Measurements from ENCODE around the gene CAP1. TPM values are rescaled to one million over a fixed set of nuclear protein-coding genes. Genes with fewer than 3 reads are reported as not detected.

The CAP1 gene
- total and polyA plus RNA-seq, 2 of the 4 experiments (the other 2 are of a cell fraction) = 434 to 756 TPM

DNA sequence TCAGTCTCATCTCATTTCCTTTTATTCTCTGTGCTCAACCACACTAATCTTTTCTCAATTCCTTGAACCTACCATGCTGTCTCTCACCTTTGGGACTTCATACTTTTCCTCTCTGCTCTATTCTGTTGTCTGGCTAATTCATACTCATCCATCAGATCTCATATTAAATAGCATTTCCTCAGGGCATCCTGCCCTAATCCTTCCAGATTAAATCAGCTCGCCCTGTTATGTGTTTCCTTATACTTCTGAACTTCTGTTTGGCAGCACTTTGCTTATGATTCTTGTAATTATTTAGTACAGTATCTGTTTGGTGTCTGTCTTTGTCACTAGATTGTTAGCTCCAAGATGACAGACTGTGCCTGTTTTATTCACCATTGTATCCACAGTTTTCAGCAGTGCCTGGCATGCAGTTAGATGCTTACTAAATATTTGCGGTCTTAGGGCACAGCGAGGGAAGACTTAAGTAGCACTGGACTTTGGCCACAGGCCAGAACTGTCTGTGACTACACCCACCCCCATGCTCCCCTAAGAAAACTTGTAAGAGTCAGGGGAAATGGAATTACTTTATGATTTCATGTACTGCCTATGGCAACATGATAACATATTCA, 9.9 kb upstream of the CAP1 start:
- DNase-seq (peak; percentile 65), ATAC-seq (ENCODE audit: low read depth) (peak; percentile 48)
- no peak overlapping the region for H2BK20ac ChIP-seq (ENCODE audit: low read depth, low read length)
- H3K36me3 ChIP-seq (ENCODE audit: control insufficient read depth, insufficient read depth, low read length) = no peaks in the 10 kb centered on the region
- no peaks in the 10 kb centered on the region for H4K20me1 ChIP-seq (ENCODE audit: insufficient read depth, low read length)
- no peak overlapping the region for H3K4ac ChIP-seq (ENCODE audit: low read depth, low read length)
- H2AK9ac ChIP-seq (replicated peaks; ENCODE audit: low read depth, low read length, poor library complexity) = no peak overlapping the region
- dilution Hi-C loops (cut with HindIII; ENCODE audit: low sequenced_read_pairs, unreplicated experiment) (no loop called here), in situ Hi-C loops (cut with MboI; ENCODE audit: low sequenced_read_pairs) (loop anchor here (5.0 to 10.0 kb wide), 2 partner anchors 48 to 216 kb away; no protein-coding TSS in a partner anchor), intact Hi-C loops (cut with micrococcal nuclease) (no loop called here)
- H3K4me1 ChIP-seq (ENCODE audit: control insufficient read depth, insufficient read depth, low read length) = no peaks in the 10 kb centered on the region; the same call in 1 of the 2 replicates
- no TSS peak for BruUV-seq (replicated peaks)
- peaks cover 3% of the 10 kb centered on the region; the same call in 1 of the 2 replicates for H3K9me3 ChIP-seq (ENCODE audit: control insufficient read depth, insufficient read depth, low read length)
- POLR2A ChIA-PET (ENCODE audit: unreplicated experiment) = interaction anchor here (0.7 kb wide), 1 partner anchor 9 kb away, joined by 3 read pairs; no protein-coding TSS in a partner anchor
- H3K79me1 ChIP-seq (ENCODE audit: low read depth in 1 of 2, low read length in 2 of 2) = no peaks in the 10 kb centered on the region
- no peaks in the 10 kb centered on the region for H3K27me3 ChIP-seq (ENCODE audit: control insufficient read depth, insufficient read depth, low read length)
- no peak overlapping the region for H2AK5ac ChIP-seq (ENCODE audit: low read depth, low read length)
- no peak overlapping the region for H3K4me3 ChIP-seq (ENCODE audit: insufficient read depth, low read depth, low read length)
- no peak overlapping the region for H2BK120ac ChIP-seq (ENCODE audit: low read depth, low read length)
- H3K23ac ChIP-seq (ENCODE audit: low read depth, low read length) = no peak overlapping the region
- H3K9ac ChIP-seq (ENCODE audit: low read depth, low read length) = no peak overlapping the region
- CTCF ChIA-PET = interaction anchor here (0.8 kb wide), 1 partner anchor 57 kb away, joined by 3 read pairs; no protein-coding TSS in a partner anchor
- no peak overlapping the region for H3K4me2 ChIP-seq (ENCODE audit: low read depth, low read length)
- no peak overlapping the region for H4K8ac ChIP-seq (ENCODE audit: low read depth in 2 of 2, low read length in 2 of 2)
- no peaks in the 10 kb centered on the region for H3K9me1 ChIP-seq (ENCODE audit: insufficient read depth, low read length)
- TF ChIP-seq, protein P1, sequence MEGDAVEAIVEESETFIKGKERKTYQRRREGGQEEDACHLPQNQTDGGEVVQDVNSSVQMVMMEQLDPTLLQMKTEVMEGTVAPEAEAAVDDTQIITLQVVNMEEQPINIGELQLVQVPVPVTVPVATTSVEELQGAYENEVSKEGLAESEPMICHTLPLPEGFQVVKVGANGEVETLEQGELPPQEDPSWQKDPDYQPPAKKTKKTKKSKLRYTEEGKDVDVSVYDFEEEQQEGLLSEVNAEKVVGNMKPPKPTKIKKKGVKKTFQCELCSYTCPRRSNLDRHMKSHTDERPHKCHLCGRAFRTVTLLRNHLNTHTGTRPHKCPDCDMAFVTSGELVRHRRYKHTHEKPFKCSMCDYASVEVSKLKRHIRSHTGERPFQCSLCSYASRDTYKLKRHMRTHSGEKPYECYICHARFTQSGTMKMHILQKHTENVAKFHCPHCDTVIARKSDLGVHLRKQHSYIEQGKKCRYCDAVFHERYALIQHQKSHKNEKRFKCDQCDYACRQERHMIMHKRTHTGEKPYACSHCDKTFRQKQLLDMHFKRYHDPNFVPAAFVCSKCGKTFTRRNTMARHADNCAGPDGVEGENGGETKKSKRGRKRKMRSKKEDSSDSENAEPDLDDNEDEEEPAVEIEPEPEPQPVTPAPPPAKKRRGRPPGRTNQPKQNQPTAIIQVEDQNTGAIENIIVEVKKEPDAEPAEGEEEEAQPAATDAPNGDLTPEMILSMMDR (conservative IDR thresholded peaks at IDR 0.05; ENCODE audit: low read depth, low read length) = no peak
- no peak for TF ChIP-seq CEBPB (IDR thresholded peaks at IDR 0.05; ENCODE audit: low read depth, low read length)
- TF ChIP-seq, protein P2, sequence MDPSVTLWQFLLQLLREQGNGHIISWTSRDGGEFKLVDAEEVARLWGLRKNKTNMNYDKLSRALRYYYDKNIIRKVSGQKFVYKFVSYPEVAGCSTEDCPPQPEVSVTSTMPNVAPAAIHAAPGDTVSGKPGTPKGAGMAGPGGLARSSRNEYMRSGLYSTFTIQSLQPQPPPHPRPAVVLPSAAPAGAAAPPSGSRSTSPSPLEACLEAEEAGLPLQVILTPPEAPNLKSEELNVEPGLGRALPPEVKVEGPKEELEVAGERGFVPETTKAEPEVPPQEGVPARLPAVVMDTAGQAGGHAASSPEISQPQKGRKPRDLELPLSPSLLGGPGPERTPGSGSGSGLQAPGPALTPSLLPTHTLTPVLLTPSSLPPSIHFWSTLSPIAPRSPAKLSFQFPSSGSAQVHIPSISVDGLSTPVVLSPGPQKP (IDR thresholded peaks at IDR 0.05; ENCODE audit: borderline replicate concordance, low read depth, low read length) = no peak
- no peak for TF ChIP-seq RAD21 (IDR thresholded peaks at IDR 0.05; ENCODE audit: low read length)
- no peak for TF ChIP-seq BHLHE40 (IDR thresholded peaks at IDR 0.05; ENCODE audit: low read depth, low read length)
- TF ChIP-seq, protein P3, sequence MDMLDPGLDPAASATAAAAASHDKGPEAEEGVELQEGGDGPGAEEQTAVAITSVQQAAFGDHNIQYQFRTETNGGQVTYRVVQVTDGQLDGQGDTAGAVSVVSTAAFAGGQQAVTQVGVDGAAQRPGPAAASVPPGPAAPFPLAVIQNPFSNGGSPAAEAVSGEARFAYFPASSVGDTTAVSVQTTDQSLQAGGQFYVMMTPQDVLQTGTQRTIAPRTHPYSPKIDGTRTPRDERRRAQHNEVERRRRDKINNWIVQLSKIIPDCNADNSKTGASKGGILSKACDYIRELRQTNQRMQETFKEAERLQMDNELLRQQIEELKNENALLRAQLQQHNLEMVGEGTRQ (IDR thresholded peaks at IDR 0.05; ENCODE audit: low read depth, low read length) = no peak
- no peak for TF ChIP-seq MAFK (IDR thresholded peaks at IDR 0.05; ENCODE audit: low read depth, low read length)
- no peak for TF ChIP-seq RCOR1 (IDR thresholded peaks at IDR 0.05; ENCODE audit: insufficient replicate concordance, low read length)
- TF ChIP-seq FOS (IDR thresholded peaks at IDR 0.05; ENCODE audit: low read depth, low read length) = no peak
- no peak for TF ChIP-seq RFX5 (IDR thresholded peaks at IDR 0.05; ENCODE audit: low read depth, low read length)
- no peak for TF ChIP-seq SMC3 (IDR thresholded peaks at IDR 0.05; ENCODE audit: low read depth, low read length)
- no peak for TF ChIP-seq MAZ (IDR thresholded peaks at IDR 0.05; ENCODE audit: borderline replicate concordance, low read depth, low read length)
- TF ChIP-seq CHD1 (IDR thresholded peaks at IDR 0.05; ENCODE audit: low read depth, low read length) = no peak
- no peak for TF ChIP-seq MXI1 (IDR thresholded peaks at IDR 0.05; ENCODE audit: borderline replicate concordance, low read depth, low read length)
- no peak for TF ChIP-seq POLR2A (IDR thresholded peaks at IDR 0.05; ENCODE audit: low read depth, low read length)
- no peak overlapping the region for H4K91ac ChIP-seq (ENCODE audit: insufficient read depth, low read depth, low read length)
- H2AFZ ChIP-seq (replicated peaks; ENCODE audit: low read length, poor library complexity) = no peak overlapping the region
- no peak overlapping the region for H3K56ac ChIP-seq (ENCODE audit: extremely low read depth, insufficient read depth, low read length)
- H3K27ac ChIP-seq (ENCODE audit: insufficient read depth, low read length) = no peak overlapping the region
- H3K14ac ChIP-seq (replicated peaks; ENCODE audit: low read depth, low read length) = no peak overlapping the region
- no peak overlapping the region for H2BK15ac ChIP-seq (ENCODE audit: low read depth, low read length)
- WGBS, 2 experiments (ENCODE audit: extremely low coverage in 2 of 2, insufficient read length in 1 of 2) = no CpG with 5 or more reads among the region's 3 CpGs
- no peak overlapping the region for H3K18ac ChIP-seq (ENCODE audit: low read depth, low read length)
- no peak overlapping the region for H2BK5ac ChIP-seq (ENCODE audit: low read depth, low read length, poor library complexity, severe bottlenecking)
- H4K5ac ChIP-seq (ENCODE audit: low read depth, low read length) = no peak overlapping the region
